ENCODE measurements around the gene LCNL1. TPM values are rescaled to one million over a fixed set of nuclear protein-coding genes. Genes with fewer than 3 reads are reported as not detected.

LCNL1 gene
- total RNA-seq, 5 donors from 2014 or later (not counting 1 experiment from before 2014, with no cell fraction given), result 0.29 to 2.2 (median 1.3) TPM

GRCh38 chr9:137019891-137020683 lies 37.3 kb downstream of the LCNL1 start:
- Histone ChIP-seq H3K36me3 (ENCODE audit: control insufficient read depth in 2 of 2, extremely low read depth in 1 of 2, insufficient read depth in 1 of 2, low read length in 1 of 2) (peaks cover 6 to 37% of the 10 kb centered on the region in 2 donors), H3K27ac (ENCODE audit: low read length) (no peak overlapping the region), H3K4me1 (ENCODE audit: control insufficient read depth in 1 of 2, extremely low read depth in 1 of 2, insufficient read depth in 2 of 2, low read length in 2 of 2) (peaks cover 0 to 17% of the 10 kb centered on the region in 2 experiments), H3K27me3 (replicated peaks in 1 of 2; ENCODE audit: control insufficient read depth in 2 of 2, extremely low read depth in 1 of 2, insufficient read depth in 2 of 2, low read length in 1 of 2) (no peaks in the 10 kb centered on the region), H3K4me3 (ENCODE audit: control insufficient read depth in 1 of 2, extremely low read depth in 1 of 2, low read length in 1 of 2) (no peak overlapping the region), H3K9me3 (no peaks in the 10 kb centered on the region)
- Mint-ChIP-seq H3K4me1 (peaks cover 0 to 7% (median 0%) of the 10 kb centered on the region in 3 donors), H3K9me3 (no peaks in the 10 kb centered on the region), H3K27me3 (no peaks in the 10 kb centered on the region), H3K4me3 (no peak overlapping the region), H3K27ac (no peak overlapping the region), H3K36me3 (peaks cover 8% of the 10 kb centered on the region)
- WGBS (ENCODE audit: insufficient coverage), result 96% methylated on average over 23 of the region's 34 CpGs
- CTCF ChIA-PET, result interaction anchor here in 1 of 2 donors (0.6 kb wide), 1 partner anchor 532 kb away, joined by 6 read pairs; no protein-coding TSS in a partner anchor
- DNase-seq (no peak), ATAC-seq (replicated peaks in 1 of 4) (no peak)
- POLR2A ChIA-PET, result interaction anchor here in 1 of 2 donors (0.7 kb wide), 1 partner anchor 11 kb away, joined by 3 read pairs; no protein-coding TSS in a partner anchor

GRCh38 chr9:137020771-137021567 lies 38.2 kb downstream of the LCNL1 start:
- Histone ChIP-seq H3K9me3 (no peaks in the 10 kb centered on the region), H3K36me3 (ENCODE audit: control insufficient read depth in 2 of 2, extremely low read depth in 1 of 2, insufficient read depth in 1 of 2, low read length in 1 of 2) (peaks cover 6 to 30% of the 10 kb centered on the region in 2 donors), H3K27me3 (replicated peaks in 1 of 2; ENCODE audit: control insufficient read depth in 2 of 2, extremely low read depth in 1 of 2, insufficient read depth in 2 of 2, low read length in 1 of 2) (no peaks in the 10 kb centered on the region), H3K27ac (ENCODE audit: low read length) (no peak overlapping the region), H3K4me1 (ENCODE audit: control insufficient read depth in 1 of 2, extremely low read depth in 1 of 2, insufficient read depth in 2 of 2, low read length in 2 of 2) (peaks cover 0 to 26% of the 10 kb centered on the region in 2 experiments), H3K4me3 (ENCODE audit: control insufficient read depth in 1 of 2, extremely low read depth in 1 of 2, low read length in 1 of 2) (no peak overlapping the region)
- Mint-ChIP-seq H3K4me1 (peaks cover 0 to 9% (median 3%) of the 10 kb centered on the region in 3 donors), H3K36me3 (peaks cover 6% of the 10 kb centered on the region), H3K4me3 (no peak overlapping the region), H3K27me3 (no peaks in the 10 kb centered on the region), H3K9me3 (no peaks in the 10 kb centered on the region), H3K27ac (no peak overlapping the region)
- WGBS (ENCODE audit: insufficient coverage), result 96% methylated on average over 29 of the region's 32 CpGs
- ATAC-seq (replicated peaks in 1 of 4) (no peak), DNase-seq (no peak)
- ChIA-PET POLR2A (no interaction called here), CTCF (no interaction called here)

GRCh38 chr9:137021568-137021978 lies 38.8 kb downstream of the LCNL1 start:
- H3K36me3 ChIP-seq (ENCODE audit: control insufficient read depth in 2 of 2, extremely low read depth in 1 of 2, insufficient read depth in 1 of 2, low read length in 1 of 2), result peaks cover 6 to 25% of the 10 kb centered on the region in 2 donors
- 88% methylated on average over 3 of the region's 6 CpGs for WGBS (ENCODE audit: insufficient coverage)
- CTCF ChIA-PET, result interaction anchor here in 1 of 2 donors (0.8 kb wide), 1 partner anchor 43 kb away, joined by 3 read pairs; no protein-coding TSS in a partner anchor
- H3K9me3 ChIP-seq, result no peaks in the 10 kb centered on the region
- no peak overlapping the region for H3K4me3 ChIP-seq (ENCODE audit: control insufficient read depth in 1 of 2, extremely low read depth in 1 of 2, low read length in 1 of 2)
- H3K36me3 Mint-ChIP-seq, result peaks cover 5% of the 10 kb centered on the region
- peaks cover 3 to 32% of the 10 kb centered on the region in 2 experiments for H3K4me1 ChIP-seq (ENCODE audit: control insufficient read depth in 1 of 2, extremely low read depth in 1 of 2, insufficient read depth in 2 of 2, low read length in 2 of 2)
- no peaks in the 10 kb centered on the region for H3K27me3 Mint-ChIP-seq
- ATAC-seq (replicated peaks in 1 of 4), result peak in 1 of 4 experiments; percentile 9
- POLR2A ChIA-PET, result no interaction called here
- no peaks in the 10 kb centered on the region for H3K9me3 Mint-ChIP-seq
- H3K27me3 ChIP-seq (replicated peaks in 1 of 2; ENCODE audit: control insufficient read depth in 2 of 2, extremely low read depth in 1 of 2, insufficient read depth in 2 of 2, low read length in 1 of 2), result no peaks in the 10 kb centered on the region
- peaks cover under 1 to 12% (median 7%) of the 10 kb centered on the region in 3 donors for H3K4me1 Mint-ChIP-seq
- no peak overlapping the region for H3K27ac Mint-ChIP-seq
- no peak overlapping the region for H3K4me3 Mint-ChIP-seq
- DNase-seq, result no peak
- H3K27ac ChIP-seq (ENCODE audit: low read length), result no peak overlapping the region

GRCh38 chr9:137021979-137022661 lies 39.3 kb downstream of the LCNL1 start:
- H3K4me1 ChIP-seq (ENCODE audit: control insufficient read depth in 1 of 2, extremely low read depth in 1 of 2, insufficient read depth in 2 of 2, low read length in 2 of 2), result peaks cover 5 to 37% of the 10 kb centered on the region in 2 experiments
- ATAC-seq (replicated peaks in 1 of 4) (peak; percentile 70 to 76 (median 76)), DNase-seq (peak in 34 of 35 experiments; percentile 20 to 82 (median 54))
- H3K4me3 Mint-ChIP-seq, result no peak overlapping the region
- H3K4me1 Mint-ChIP-seq, result peaks cover 6 to 17% (median 12%) of the 10 kb centered on the region in 3 donors
- no peak overlapping the region for H3K27ac Mint-ChIP-seq
- WGBS (ENCODE audit: insufficient coverage), result 78% methylated on average over 23 of the region's 30 CpGs
- ChIA-PET POLR2A (no interaction called here), CTCF (interaction anchor here in 1 of 2 donors (0.8 kb wide), 1 partner anchor 44 kb away, joined by 3 read pairs; no protein-coding TSS in a partner anchor)
- H3K27me3 ChIP-seq (replicated peaks in 1 of 2; ENCODE audit: control insufficient read depth in 2 of 2, extremely low read depth in 1 of 2, insufficient read depth in 2 of 2, low read length in 1 of 2), result no peaks in the 10 kb centered on the region
- no peak overlapping the region for H3K27ac ChIP-seq (ENCODE audit: low read length)
- H3K36me3 Mint-ChIP-seq, result peaks cover under 1% of the 10 kb centered on the region
- no peak overlapping the region for H3K4me3 ChIP-seq (ENCODE audit: control insufficient read depth in 1 of 2, extremely low read depth in 1 of 2, low read length in 1 of 2)
- no peaks in the 10 kb centered on the region for H3K9me3 Mint-ChIP-seq
- no peaks in the 10 kb centered on the region for H3K9me3 ChIP-seq
- H3K27me3 Mint-ChIP-seq, result no peaks in the 10 kb centered on the region
- H3K36me3 ChIP-seq (ENCODE audit: control insufficient read depth in 2 of 2, extremely low read depth in 1 of 2, insufficient read depth in 1 of 2, low read length in 1 of 2), result peaks cover 3 to 20% of the 10 kb centered on the region in 2 donors

GRCh38 chr9:137022662-137023008 lies 39.8 kb downstream of the LCNL1 start:
- H3K4me1 ChIP-seq (ENCODE audit: control insufficient read depth in 1 of 2, extremely low read depth in 1 of 2, insufficient read depth in 2 of 2, low read length in 2 of 2), result peaks cover 9 to 43% of the 10 kb centered on the region in 2 experiments
- Mint-ChIP-seq H3K36me3 (no peaks in the 10 kb centered on the region), H3K27me3 (no peaks in the 10 kb centered on the region), H3K27ac (no peak overlapping the region), H3K9me3 (no peaks in the 10 kb centered on the region), H3K4me3 (no peak overlapping the region), H3K4me1 (peaks cover 9 to 20% (median 14%) of the 10 kb centered on the region in 3 donors)
- no peak for DNase-seq
- POLR2A ChIA-PET, result no interaction called here
- WGBS (ENCODE audit: insufficient coverage), result 98% methylated on average over 19 of the region's 23 CpGs
- no peaks in the 10 kb centered on the region for H3K27me3 ChIP-seq (replicated peaks in 1 of 2; ENCODE audit: control insufficient read depth in 2 of 2, extremely low read depth in 1 of 2, insufficient read depth in 2 of 2, low read length in 1 of 2)
- H3K9me3 ChIP-seq, result no peaks in the 10 kb centered on the region
- peaks cover 0 to 16% of the 10 kb centered on the region in 2 donors for H3K36me3 ChIP-seq (ENCODE audit: control insufficient read depth in 2 of 2, extremely low read depth in 1 of 2, insufficient read depth in 1 of 2, low read length in 1 of 2)
- no peak for ATAC-seq (replicated peaks in 1 of 4)
- CTCF ChIA-PET, result no interaction called here
- H3K4me3 ChIP-seq (ENCODE audit: control insufficient read depth in 1 of 2, extremely low read depth in 1 of 2, low read length in 1 of 2), result no peak overlapping the region
- no peak overlapping the region for H3K27ac ChIP-seq (ENCODE audit: low read length)

- no peak overlapping the region for H3K27ac ChIP-seq (ENCODE audit: low read length)
- ChIA-PET CTCF (no interaction called here), POLR2A (no interaction called here)
- no peak overlapping the region for H3K4me3 ChIP-seq (ENCODE audit: control insufficient read depth in 1 of 2, extremely low read depth in 1 of 2, low read length in 1 of 2)
- Mint-ChIP-seq H3K9me3 (no peaks in the 10 kb centered on the region), H3K4me3 (no peak overlapping the region), H3K36me3 (no peaks in the 10 kb centered on the region), H3K27ac (no peak overlapping the region), H3K27me3 (no peaks in the 10 kb centered on the region), H3K4me1 (peaks cover 9 to 20% (median 14%) of the 10 kb centered on the region in 3 donors)
- peaks cover 0 to 16% of the 10 kb centered on the region in 2 donors for H3K36me3 ChIP-seq (ENCODE audit: control insufficient read depth in 2 of 2, extremely low read depth in 1 of 2, insufficient read depth in 1 of 2, low read length in 1 of 2)
- DNase-seq, result no peak
- ATAC-seq (replicated peaks in 1 of 4), result no peak
- WGBS (ENCODE audit: insufficient coverage), result 88% methylated on average over 3 of the region's 7 CpGs
- peaks cover 9 to 43% of the 10 kb centered on the region in 2 experiments for H3K4me1 ChIP-seq (ENCODE audit: control insufficient read depth in 1 of 2, extremely low read depth in 1 of 2, insufficient read depth in 2 of 2, low read length in 2 of 2)
- no peaks in the 10 kb centered on the region for H3K9me3 ChIP-seq
- no peaks in the 10 kb centered on the region for H3K27me3 ChIP-seq (replicated peaks in 1 of 2; ENCODE audit: control insufficient read depth in 2 of 2, extremely low read depth in 1 of 2, insufficient read depth in 2 of 2, low read length in 1 of 2)
Measured at GRCh38 chr9:137023157-137023556, 40.4 kb downstream of the LCNL1 start.

Measured in T-cell (primary cell).